ENCODE data around the gene PCK1. TPM values are rescaled to one million over a fixed set of nuclear protein-coding genes. Genes with fewer than 3 reads are reported as not detected.

Gene PCK1
- total RNA-seq, 1 experiment from 2014 or later = not detected

Other genes with a start within 250 kb of the PCK1 start
- not detected in 2 replicates for gene SPO11, start 231.3 kb upstream of the PCK1 start, total RNA-seq (2014; rRNA removed; shearing (Covaris generic))
- gene RAE1, start 209.9 kb upstream of the PCK1 start, total RNA-seq (2014; rRNA removed; shearing (Covaris generic)) = 42.8 and 56.5 TPM in 2 replicates
- 41.4 and 53.5 TPM in 2 replicates for gene RBM38, start 169.7 kb upstream of the PCK1 start, total RNA-seq (2014; rRNA removed; shearing (Covaris generic))
- gene CTCFL, start 36.0 kb upstream of the PCK1 start, total RNA-seq (2014; rRNA removed; shearing (Covaris generic)) = not detected in 2 replicates
- gene ZBP1, start 59.3 kb downstream of the PCK1 start, total RNA-seq (2014; rRNA removed; shearing (Covaris generic)) = 0.14 TPM in 1 of 2 replicates, not detected in the other
- gene PMEPA1, start 148.9 kb downstream of the PCK1 start, total RNA-seq (2014; rRNA removed; shearing (Covaris generic)) = 10.5 and 12.3 TPM in 2 replicates

All from A172 (cell line).